WI38 (cell line): ENCODE results near the gene PPFIBP1.
A peak's percentile ranks its signal among the peaks of the same experiment; 100 is the strongest.
"Not testable (repeated sequence)": the region's sequence is repeated elsewhere in the genome, so short reads cannot be mapped to it uniquely, and the experiment has no call there.

Experiments used
- H3K4me3 ChIP-seq: 2 replicates; pipeline ENCODE4 v1.5.1; 2011; ENCODE audit warnings: low read depth, mild to moderate bottlenecking, control low read depth, low read length
- CTCF ChIP-seq: IDR thresholded peaks from 2 replicates; pipeline ENCODE4 v1.5.1; 2012; ENCODE audit warnings: low read depth, mild to moderate bottlenecking, control low read depth, low read length

Gene PPFIBP1

DNA sequence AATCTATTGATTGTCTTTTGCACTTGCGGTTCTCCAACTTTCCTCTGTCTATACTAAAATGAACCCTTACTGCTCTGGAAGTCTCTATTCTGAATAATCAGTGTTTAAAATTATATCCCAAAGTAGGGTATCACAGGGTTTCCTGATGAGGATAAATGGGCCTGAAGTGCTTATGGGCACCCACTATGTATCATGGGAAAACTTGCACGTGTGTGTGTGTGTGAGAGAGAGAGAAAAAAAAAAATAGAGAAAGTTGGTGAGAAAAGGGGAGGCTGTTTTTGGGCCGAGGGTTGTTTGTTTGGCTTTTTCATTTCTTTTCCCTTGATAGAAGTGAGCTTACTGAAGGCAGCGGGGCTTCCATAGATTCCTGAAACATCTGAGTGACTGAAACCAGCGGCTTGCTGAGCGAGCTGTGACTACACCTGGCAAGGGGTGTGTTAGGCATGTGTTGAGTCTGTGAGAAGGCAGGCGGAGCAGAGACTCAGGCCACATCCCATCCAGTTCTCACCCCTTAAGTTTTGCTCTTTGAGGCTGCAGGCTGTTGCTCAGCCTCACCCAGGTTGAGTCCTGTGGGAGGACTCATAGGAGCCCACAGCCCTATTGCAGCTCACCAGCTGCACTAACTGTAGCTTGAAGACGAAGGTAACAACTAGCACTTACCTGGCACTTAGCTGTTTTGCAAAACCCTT lies 17.2 kb downstream of the PPFIBP1 start:
- TF ChIP-seq CTCF, result no peak
- H3K4me3 ChIP-seq, result no peak overlapping the region

DNA sequence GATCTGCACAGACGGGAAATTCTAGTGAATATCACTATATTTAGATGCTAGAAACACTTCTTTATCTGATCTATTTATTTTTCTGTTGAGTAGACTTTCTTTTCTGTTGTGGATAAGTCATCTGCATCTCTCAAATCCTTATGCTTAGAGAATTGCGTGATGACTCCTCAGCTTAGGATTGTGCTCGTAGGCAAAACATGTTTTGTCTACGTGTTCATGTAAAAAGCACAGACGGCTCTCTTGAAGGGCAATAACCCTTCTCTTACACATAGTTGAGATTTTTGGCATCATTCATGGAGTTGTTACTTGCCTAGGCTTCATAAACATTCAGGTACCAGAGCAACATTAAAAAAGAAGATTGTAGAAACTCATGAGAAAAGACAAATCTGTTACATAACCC lies 18.6 kb downstream of the PPFIBP1 start:
- TF ChIP-seq CTCF, result no peak

GRCh38 chr12:27544858-27545257 lies 20.9 kb downstream of the PPFIBP1 start:
- H3K4me3 ChIP-seq, result not testable (repeated sequence)

More for the DNA sequence above, 18.6 kb downstream of the PPFIBP1 start:
- H3K4me3 ChIP-seq, result no peak overlapping the region

- no peak overlapping the region for H3K4me3 ChIP-seq
- no peak for TF ChIP-seq CTCF
These were observed 21.7 kb downstream of the PPFIBP1 start for GRCh38 chr12:27545665-27546064.

- H3K4me3 ChIP-seq, result no peak overlapping the region
- TF ChIP-seq CTCF, result no peak
These were observed 23.6 kb downstream of the PPFIBP1 start for GRCh38 chr12:27547592-27547991.

GRCh38 chr12:27548301-27549199 lies 24.5 kb downstream of the PPFIBP1 start:
- H3K4me3 ChIP-seq, result no peak overlapping the region
- TF ChIP-seq CTCF, result no peak

GRCh38 chr12:27549236-27549800 lies 25.3 kb downstream of the PPFIBP1 start:
- H3K4me3 ChIP-seq, result peak overlapping the region; percentile 42
- TF ChIP-seq CTCF, result no peak
